ENCODE measurements around the gene SLC22A23.

SLC22A23 gene

DNA sequence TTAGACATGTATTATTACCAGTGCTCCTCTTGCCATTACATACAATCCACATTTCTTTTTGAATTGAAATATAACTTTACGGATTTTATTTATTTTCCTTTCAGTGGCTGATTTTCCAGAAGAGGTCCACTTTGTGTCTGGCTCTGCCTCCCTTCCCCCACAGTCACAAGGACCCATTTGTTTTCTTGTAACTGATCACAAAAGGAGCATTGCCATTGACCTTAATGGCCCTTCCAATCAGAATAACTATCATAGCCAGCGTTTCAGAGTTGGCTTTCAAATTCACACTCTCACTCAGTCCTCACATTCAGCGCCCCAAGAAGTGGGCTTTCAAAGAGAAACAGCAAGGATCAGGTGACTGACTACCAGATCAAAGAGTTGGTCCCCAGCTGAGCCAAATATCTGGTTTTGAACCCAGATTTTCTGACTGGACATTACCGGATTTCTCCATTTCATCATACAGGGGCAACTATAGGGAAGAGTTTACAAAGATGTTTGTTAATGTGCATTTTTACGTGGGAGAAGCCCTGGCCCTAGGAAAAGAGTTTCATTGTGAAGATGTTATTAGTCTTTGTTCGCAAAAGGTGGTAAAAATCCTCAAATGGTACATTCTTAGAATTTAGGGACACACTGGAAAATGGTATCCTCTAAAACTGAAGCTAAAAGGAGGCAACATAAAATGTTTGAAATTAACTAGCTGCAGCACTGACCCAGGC is 2.0 kb upstream of the SLC22A23 start:
- TF ChIP-seq, protein P1, sequence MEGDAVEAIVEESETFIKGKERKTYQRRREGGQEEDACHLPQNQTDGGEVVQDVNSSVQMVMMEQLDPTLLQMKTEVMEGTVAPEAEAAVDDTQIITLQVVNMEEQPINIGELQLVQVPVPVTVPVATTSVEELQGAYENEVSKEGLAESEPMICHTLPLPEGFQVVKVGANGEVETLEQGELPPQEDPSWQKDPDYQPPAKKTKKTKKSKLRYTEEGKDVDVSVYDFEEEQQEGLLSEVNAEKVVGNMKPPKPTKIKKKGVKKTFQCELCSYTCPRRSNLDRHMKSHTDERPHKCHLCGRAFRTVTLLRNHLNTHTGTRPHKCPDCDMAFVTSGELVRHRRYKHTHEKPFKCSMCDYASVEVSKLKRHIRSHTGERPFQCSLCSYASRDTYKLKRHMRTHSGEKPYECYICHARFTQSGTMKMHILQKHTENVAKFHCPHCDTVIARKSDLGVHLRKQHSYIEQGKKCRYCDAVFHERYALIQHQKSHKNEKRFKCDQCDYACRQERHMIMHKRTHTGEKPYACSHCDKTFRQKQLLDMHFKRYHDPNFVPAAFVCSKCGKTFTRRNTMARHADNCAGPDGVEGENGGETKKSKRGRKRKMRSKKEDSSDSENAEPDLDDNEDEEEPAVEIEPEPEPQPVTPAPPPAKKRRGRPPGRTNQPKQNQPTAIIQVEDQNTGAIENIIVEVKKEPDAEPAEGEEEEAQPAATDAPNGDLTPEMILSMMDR (IDR thresholded peaks at IDR 0.05; ENCODE audit: low read depth, low read length): no peak
- H3K4me3 ChIP-seq (ENCODE audit: low read depth, low read length): no peak overlapping the region

DNA sequence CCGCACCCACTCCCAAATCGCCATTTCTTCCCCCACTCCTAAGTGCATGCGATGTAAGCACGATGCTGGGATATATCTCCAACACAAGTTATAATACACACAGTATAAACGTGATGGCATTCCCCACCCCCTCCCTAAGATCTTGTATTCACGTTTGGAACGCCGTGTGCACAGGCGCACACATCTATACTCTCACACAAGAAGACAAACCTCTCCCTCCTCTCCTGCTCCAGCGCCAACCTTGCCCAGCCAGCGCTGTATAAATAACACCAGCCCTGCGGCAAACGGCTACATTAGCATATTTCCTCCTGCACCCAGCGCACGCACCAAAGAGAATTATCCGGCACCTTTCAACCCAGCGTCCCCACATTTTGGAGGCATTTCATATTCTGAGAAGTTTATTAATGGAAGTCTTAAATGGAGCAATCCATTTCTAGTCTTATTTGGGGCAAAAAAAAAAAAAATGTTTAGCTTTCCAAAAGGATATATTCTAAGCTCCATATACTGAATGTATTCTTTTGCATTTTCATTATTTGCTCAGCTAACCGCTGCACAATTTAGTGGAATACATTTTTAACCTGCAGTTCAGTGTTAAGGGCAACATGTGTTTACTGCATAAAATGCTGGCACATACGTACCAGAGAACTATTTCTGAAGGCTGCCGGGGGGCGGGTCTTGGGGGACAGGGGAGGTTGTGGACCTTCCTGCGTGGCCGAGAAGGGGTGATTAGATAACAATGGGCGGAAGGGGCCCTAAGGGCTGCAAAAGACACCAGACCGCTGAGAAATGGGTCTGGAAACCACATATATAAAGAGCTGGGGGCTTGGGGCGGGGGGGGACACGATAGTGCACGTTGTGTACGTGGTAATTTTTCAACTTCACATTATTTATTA is 1.1 kb upstream of the SLC22A23 start:
- H3K4me3 ChIP-seq (ENCODE audit: low read depth, low read length): no peak overlapping the region
- TF ChIP-seq, protein P1 (IDR thresholded peaks at IDR 0.05; ENCODE audit: low read depth, low read length): no peak

DNA sequence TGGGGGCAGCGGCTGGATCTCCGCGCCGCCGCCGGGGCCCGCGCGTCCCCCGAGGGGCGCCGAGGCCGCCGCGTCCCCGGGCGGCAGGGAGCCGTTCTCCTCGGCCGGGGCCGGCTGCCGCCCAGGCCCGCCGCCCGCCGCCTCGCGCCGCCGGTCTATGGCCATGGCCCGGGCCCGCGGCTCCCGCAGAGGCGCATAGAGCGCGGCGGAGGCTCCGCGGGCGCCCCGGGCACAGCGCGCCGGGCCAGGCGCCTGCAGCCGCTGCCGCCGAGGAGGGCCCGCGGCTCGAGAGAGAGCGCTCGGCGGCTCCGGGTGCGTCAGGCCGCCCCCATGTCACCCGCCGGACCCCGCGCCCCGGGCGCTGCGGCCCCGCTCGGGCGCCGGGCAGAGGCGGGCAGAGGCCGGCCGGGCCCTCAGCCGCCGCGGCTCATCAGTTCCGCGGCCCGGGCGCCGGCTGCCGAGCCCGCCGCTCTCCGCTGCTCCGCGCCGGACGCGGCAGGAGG is 404 bp downstream of the SLC22A23 start:
- H3K4me3 ChIP-seq (ENCODE audit: low read depth, low read length): peak overlapping the region; percentile 16; the same call in 1 of the 2 replicates
- TF ChIP-seq, protein P1 (IDR thresholded peaks at IDR 0.05; ENCODE audit: low read depth, low read length): no peak

DNA sequence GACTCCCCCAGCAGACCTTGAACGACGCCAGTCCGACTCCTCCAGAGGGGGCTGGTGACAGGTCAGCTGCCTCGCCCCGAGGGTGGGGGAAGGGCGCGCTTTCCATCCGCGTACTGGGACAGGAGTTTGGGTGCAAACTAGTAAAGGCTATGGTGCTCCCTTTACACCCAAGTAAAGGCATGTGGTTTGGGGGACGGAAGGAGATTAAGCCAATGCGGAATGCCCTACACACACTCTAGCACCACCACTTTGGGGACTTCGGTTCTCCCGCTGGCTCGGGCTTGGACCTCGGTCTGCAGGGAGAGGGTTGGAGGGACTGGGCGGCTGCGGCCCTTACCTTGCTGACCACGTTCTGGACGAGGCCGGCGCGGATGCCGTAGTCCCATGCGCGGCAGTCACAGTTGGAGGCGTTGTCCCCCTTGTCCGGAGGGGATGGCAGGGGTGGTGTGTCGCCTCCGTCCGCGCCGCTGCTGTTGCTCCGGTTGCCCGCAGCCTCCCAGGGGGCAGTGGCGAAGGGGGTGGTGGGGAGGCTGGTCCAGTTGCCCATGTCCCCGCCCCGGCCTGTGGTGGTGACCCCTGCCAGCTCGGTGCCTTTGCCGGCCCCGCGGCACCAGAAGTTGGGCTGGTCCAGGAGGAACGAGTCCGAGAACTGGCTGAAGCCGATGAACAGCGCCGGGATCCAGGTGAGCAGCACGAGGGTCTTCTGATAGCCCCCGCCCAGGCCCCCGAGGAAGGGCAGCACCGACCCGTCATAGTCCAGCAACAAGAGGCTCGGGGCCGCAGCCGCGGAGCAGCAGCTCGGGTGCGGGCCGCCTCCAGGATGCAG is 1.1 kb downstream of the SLC22A23 start:
- H3K4me3 ChIP-seq (ENCODE audit: low read depth, low read length): peak overlapping the region; percentile 15; the same call in 1 of the 2 replicates
- TF ChIP-seq, protein P1 (IDR thresholded peaks at IDR 0.05; ENCODE audit: low read depth, low read length): no peak

DNA sequence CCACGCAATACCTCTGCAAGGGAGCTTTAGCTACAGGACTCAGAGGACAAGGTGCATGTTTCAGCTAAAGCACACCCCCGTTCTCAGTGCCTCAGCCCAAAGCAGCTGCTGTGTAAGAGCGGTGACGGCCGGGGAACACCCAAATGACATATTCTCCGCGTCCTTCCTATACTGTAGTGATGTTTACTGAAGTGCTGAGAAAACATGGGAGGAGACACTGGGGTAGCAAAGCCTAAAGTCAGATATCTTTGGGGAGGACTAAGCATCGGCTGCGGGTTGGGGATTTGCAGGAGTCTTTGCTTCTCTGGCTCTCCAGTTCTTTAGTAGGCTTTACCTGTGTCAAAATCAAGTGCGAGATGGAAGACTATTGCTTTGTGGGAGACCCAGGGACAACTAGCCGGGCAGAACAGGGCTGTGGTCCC is 1.7 kb downstream of the SLC22A23 start:
- H3K4me3 ChIP-seq (ENCODE audit: low read depth, low read length): no peak overlapping the region
- TF ChIP-seq, protein P1 (IDR thresholded peaks at IDR 0.05; ENCODE audit: low read depth, low read length): no peak

DNA sequence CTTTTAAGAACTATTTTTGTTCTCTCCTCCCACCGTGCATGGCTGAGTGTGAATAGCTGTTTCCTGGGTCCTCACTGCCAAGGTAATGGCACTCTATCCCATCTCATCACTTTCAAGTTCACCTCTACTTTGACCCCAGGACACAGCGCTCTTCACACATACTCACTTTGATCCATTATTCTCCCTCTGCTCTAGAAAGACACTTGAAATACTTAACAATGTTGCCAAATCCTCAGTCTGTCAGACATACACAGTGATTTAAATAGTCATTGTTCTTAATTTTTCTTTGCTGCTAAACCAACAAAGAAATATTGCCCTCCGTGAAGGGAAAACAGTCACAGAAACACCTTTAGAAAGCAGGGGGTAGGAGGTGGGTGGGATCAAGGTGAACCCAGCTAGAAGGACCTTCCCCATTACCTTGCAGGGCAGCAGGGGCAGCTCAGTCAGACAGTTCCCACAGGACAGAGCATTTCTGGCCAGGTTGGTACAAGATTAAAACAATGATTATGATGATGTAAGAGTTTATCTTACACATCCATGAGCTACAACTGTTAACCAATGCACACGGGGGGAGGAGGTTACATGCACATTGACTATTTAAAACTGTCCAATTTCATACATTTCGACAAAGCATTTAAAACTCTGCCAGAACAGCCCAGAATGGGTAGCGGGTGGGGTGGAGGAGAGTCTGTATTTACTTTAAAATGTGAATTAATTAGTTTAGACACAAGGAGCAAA is 2.4 kb downstream of the SLC22A23 start:
- H3K4me3 ChIP-seq (ENCODE audit: low read depth, low read length): no peak overlapping the region

More for the DNA sequence above, 2.4 kb downstream of the SLC22A23 start:
- TF ChIP-seq, protein P1 (IDR thresholded peaks at IDR 0.05; ENCODE audit: low read depth, low read length): no peak

Measured in WI38 (cell line).